K562 (cell line): ENCODE measurements around the gene USP11. TPM values are rescaled to one million over a fixed set of nuclear protein-coding genes. Genes with fewer than 3 reads are reported as not detected.

Source experiments
- CHD7 ChIP-seq: fragments of 200-600 bp; sonication (generic); IDR thresholded peaks from one replicate; pipeline ENCODE4 v1.6.1; 2012; ENCODE audit warnings: mild to moderate bottlenecking, low read depth, low read length, inconsistent platforms
- polyA plus RNA-seq, 8 experiments: library from polyadenylated mRNA; depleted of rRNA in 4 of 8; stranded (reverse) in 5 of 8; unstranded in 3 of 8; fragments of >200 nt; fragmentation: Nextera tagmentation in 2 of 8; fragmentation: Illumina TruSeq in 1 of 8; extraction: Ambion mirVana in 2 of 8; extraction: Trizol in 1 of 8; gene quantifications; 2 replicates each; pipeline versions ENCODE4 v1.2.1 to v1.2.3, GENCODE V29; 2011 to 2014; ENCODE audit warnings: inconsistent platforms in 1 of 8, missing spikeins in 1 of 8
- total RNA-seq, 7 experiments: library from RNA; depleted of rRNA in 6 of 7; stranded (reverse); fragments of >200 nt in 6 of 7; fragmentation: Illumina TruSeq in 2 of 7; extraction: Trizol in 2 of 7; gene quantifications; 2 replicates each; pipeline versions ENCODE4 v1.2.1 to v1.2.3, GENCODE V29; 2011 to 2021; ENCODE audit warnings: low replicate concordance in 1 of 7

Gene USP11
- total and polyA plus RNA-seq, 9 of the 15 experiments (the other 6 are each of a cell fraction or from before 2014, with no cell fraction given) = 2.5 to 29.0 (median 11.7) TPM

- TF ChIP-seq CHD7 = no peak
- TF ChIP-seq, all 486 proteins: peak for 0
These were observed 60.3 kb downstream of the USP11 start (continued) for GRCh38 chrX:47293106-47293505.
